K562 (cell line): Measurements from ENCODE around the gene COBLL1. TPM values are rescaled to one million over a fixed set of nuclear protein-coding genes. Genes with fewer than 3 reads are reported as not detected.

Source experiments
- ATAC-seq: fragments of 200-7000 bp; cut with Tn5 transposase; 3 replicates; pipeline ENCODE4 v1.9.1; 2020; ENCODE audit warnings: moderate library complexity
- BruUV-seq: library from RNA; stranded (reverse); fragments of 400-500 nt; replicated peaks from 2 replicates; lab custom pipeline; 2021; lab: Mats Ljungman, UMichigan
- CTCF ChIA-PET: fragments of 300-600 bp; formaldehyde crosslinking; extraction: SDS; loops from one replicate; lab custom pipeline; 2021; ENCODE audit warnings: low intra/inter-chr PET ratio; lab: Yijun Ruan, JAX
- POLR2A ChIA-PET: fragments of 300-600, 350-650 bp; sonication (Branson Sonifier 250); formaldehyde crosslinking; extraction: SDS; loops from one replicate; lab custom pipeline; 2021; ENCODE audit warnings: antibody characterized with exemption, inconsistent platforms; lab: Yijun Ruan, JAX
- DNase-seq, 4 experiments: peaks; one replicate each; pipeline versions ENCODE4 v3.0.0 to v3.0.0-alpha.2; 2011 to 2018; ENCODE audit warnings: low spot score in 3 of 4, mixed read lengths in 3 of 4; ENCODE audit errors: extremely low read depth in 1 of 4
- FAIRE-seq: peaks from 2 replicates; lab custom pipeline; 2011; peaks lifted over from hg19 to GRCh38; lab: Jason Lieb, UNC
- H2AFZ ChIP-seq: 2 replicates; pipeline ENCODE4 v1.6.0; 2011; ENCODE audit warnings: low read depth, low read length, control low read depth, inconsistent platforms
- H3K27ac ChIP-seq: fragments of 200-600 bp; 3 replicates; pipeline ENCODE4 v1.8.0; 2011; ENCODE audit warnings: low read depth, mild to moderate bottlenecking, control low read depth, inconsistent platforms, low read length, moderate library complexity, mixed read lengths; ENCODE audit errors: extremely low read depth
- H3K27me3 ChIP-seq, 2 experiments: fragments of 300-600 bp in 1 of 2; 2 replicates in 1 of 2; 3 replicates in 1 of 2; pipeline versions ENCODE4 v1.6.0 to v1.8.0; 2011; ENCODE audit warnings: inconsistent platforms in 2 of 2, low read length in 2 of 2, mild to moderate bottlenecking in 1 of 2, mixed read lengths in 1 of 2, moderate library complexity in 1 of 2; ENCODE audit not compliant: control insufficient read depth in 2 of 2, insufficient read depth in 2 of 2
- H3K36me3 ChIP-seq: fragments of 300-600 bp; 3 replicates; pipeline ENCODE4 v1.8.0; 2011; ENCODE audit warnings: mild to moderate bottlenecking, low read length, inconsistent platforms; ENCODE audit not compliant: control insufficient read depth, insufficient read depth
- H3K4me1 ChIP-seq, 2 experiments: fragments of 200-600 bp in 1 of 2; replicated peaks in 1 of 2; 2 replicates in 1 of 2; 3 replicates in 1 of 2; pipeline versions ENCODE4 v1.5.1 to v1.8.0; 2011; ENCODE audit warnings: inconsistent platforms in 2 of 2, low read length in 2 of 2, mild to moderate bottlenecking in 1 of 2, mixed read lengths in 1 of 2, moderate library complexity in 1 of 2; ENCODE audit not compliant: control insufficient read depth in 2 of 2, insufficient read depth in 2 of 2
- H3K4me2 ChIP-seq: 2 replicates; pipeline ENCODE4 v1.6.1; 2011; ENCODE audit warnings: low read length, control low read depth, inconsistent platforms, mixed read lengths; ENCODE audit not compliant: insufficient read depth
- H3K4me3 ChIP-seq: fragments of 200-600 bp; sonication (generic), shearing (Covaris generic); 2 replicates; pipeline ENCODE4 v1.5.1; 2016; ENCODE audit warnings: control low read depth, inconsistent platforms
- H3K79me2 ChIP-seq: fragments of 200-600 bp; 3 replicates; pipeline ENCODE4 v1.8.0; 2011; ENCODE audit warnings: low read length, inconsistent platforms; ENCODE audit not compliant: control insufficient read depth, insufficient read depth
- H3K9ac ChIP-seq, 2 experiments: 2 replicates each; pipeline versions ENCODE4 v1.6.0 to v1.6.1; 2011; ENCODE audit warnings: low read depth in 2 of 2, low read length in 2 of 2, control low read depth in 1 of 2, inconsistent platforms in 1 of 2, mild to moderate bottlenecking in 1 of 2, mixed read lengths in 1 of 2; ENCODE audit not compliant: insufficient read depth in 1 of 2
- H3K9me1 ChIP-seq: one replicate; pipeline ENCODE4 v1.6.0; 2011; ENCODE audit warnings: inconsistent platforms, mild to moderate bottlenecking, low read length, moderate library complexity; ENCODE audit not compliant: control insufficient read depth, insufficient read depth
- H3K9me3 ChIP-seq: replicated peaks from 2 replicates; pipeline ENCODE4 v1.5.1; 2011; ENCODE audit warnings: low read depth, low read length, inconsistent platforms; ENCODE audit not compliant: control insufficient read depth, insufficient read depth
- H4K20me1 ChIP-seq: replicated peaks from 2 replicates; pipeline ENCODE4 v1.6.1; 2011; ENCODE audit warnings: low read length, inconsistent platforms, mixed read lengths; ENCODE audit not compliant: control insufficient read depth, insufficient read depth
- ARID3A ChIP-seq: IDR thresholded peaks from 2 replicates; pipeline ENCODE4 v1.6.1; 2012; ENCODE audit warnings: low read depth, low read length, improper control_type of control experiment, borderline replicate concordance
- ATF1 ChIP-seq, 2 experiments: fragments of 450-650 bp in 1 of 2; IDR thresholded peaks; 2 replicates each; pipeline ENCODE4 v1.6.1; 2016; ENCODE audit warnings: missing compliant biosample characterization in 1 of 2, missing genetic modification characterization in 1 of 2
- DLX4 ChIP-seq: fragments of 250-450 bp; sonication (Bioruptor Pico); IDR thresholded peaks from 2 replicates; pipeline ENCODE4 v1.6.1; 2021; ENCODE audit warnings: mild to moderate bottlenecking
- E2F5 ChIP-seq: sonication (generic); formaldehyde crosslinking; IDR thresholded peaks from 2 replicates; pipeline ENCODE4 v1.8.0; 2022; ENCODE audit warnings: mild to moderate bottlenecking, missing genetic modification reagents
- KAT2B ChIP-seq: IDR thresholded peaks from one replicate; pipeline ENCODE4 v1.6.1; 2012; ENCODE audit warnings: low read depth, mild to moderate bottlenecking, control low read depth, inconsistent platforms, low read length, moderate library complexity
- MLLT1 ChIP-seq, 2 experiments: fragments of 450-650 bp; IDR thresholded peaks; 2 replicates each; pipeline ENCODE4 v1.6.1; 2016
- MNT ChIP-seq, 2 experiments: fragments of 450-650 bp; conservative IDR thresholded peaks; 2 replicates each; pipeline ENCODE4 v1.6.1; 2017; ENCODE audit warnings: mild to moderate bottlenecking in 2 of 2, moderate library complexity in 2 of 2
- PPARD ChIP-seq: fragments of 250-450 bp; sonication (Bioruptor Pico); IDR thresholded peaks from 2 replicates; pipeline ENCODE4 v1.8.0; 2022; ENCODE audit warnings: inconsistent platforms, mild to moderate bottlenecking, moderate library complexity
- SMARCE1 ChIP-seq: fragments of 450-650 bp; IDR thresholded peaks from 2 replicates; pipeline ENCODE4 v1.7.1; 2016; ENCODE audit warnings: mild to moderate bottlenecking
- TSC22D4 ChIP-seq: fragments of 450-650 bp; IDR thresholded peaks from 2 replicates; pipeline ENCODE4 v1.6.1; 2016; ENCODE audit warnings: missing genetic modification characterization, missing biosample characterization, control low read depth
- ZKSCAN3 ChIP-seq: fragments of 250-450 bp; sonication (Bioruptor Pico); IDR thresholded peaks from 2 replicates; pipeline ENCODE4 v1.4.0; 2020
- ZNF592 ChIP-seq: fragments of 450-650 bp; IDR thresholded peaks from 2 replicates; pipeline ENCODE4 v1.6.1; 2017; ENCODE audit warnings: antibody characterized with exemption, mild to moderate bottlenecking
- WGBS: fragments of 100-300 bp; shearing (Covaris generic); methylation state at CpG from one replicate; pipeline ENCODE4 v1.1.6; 2016; ENCODE audit warnings: low coverage, mixed read lengths; ENCODE audit not compliant: insufficient coverage; ENCODE audit errors: missing lambda C conversion rate; 5-methylcytosine and 5-hydroxymethylcytosine counted together
- in situ Hi-C: fragments of 300-500 bp; cut with MboI; formaldehyde crosslinking; loops from 4 replicates; pipeline ENCODE4 v1.15.0; 2018; ENCODE audit warnings: inconsistent platforms, mixed read lengths
- intact Hi-C: fragments of 100-400 bp; cut with micrococcal nuclease; formaldehyde crosslinking; loops from 2 replicates; pipeline ENCODE4 v1.14.2; 2022
- polyA plus RNA-seq, 8 experiments: library from polyadenylated mRNA; depleted of rRNA in 4 of 8; stranded (reverse) in 5 of 8; unstranded in 3 of 8; fragments of >200 nt; fragmentation: Nextera tagmentation in 2 of 8; fragmentation: Illumina TruSeq in 1 of 8; extraction: Ambion mirVana in 2 of 8; extraction: Trizol in 1 of 8; gene quantifications; 2 replicates each; pipeline versions ENCODE4 v1.2.1 to v1.2.3, GENCODE V29; 2011 to 2014; ENCODE audit warnings: inconsistent platforms in 1 of 8, missing spikeins in 1 of 8
- total RNA-seq, 7 experiments: library from RNA; depleted of rRNA in 6 of 7; stranded (reverse); fragments of >200 nt in 6 of 7; fragmentation: Illumina TruSeq in 2 of 7; extraction: Trizol in 2 of 7; gene quantifications; 2 replicates each; pipeline versions ENCODE4 v1.2.1 to v1.2.3, GENCODE V29; 2011 to 2021; ENCODE audit warnings: low replicate concordance in 1 of 7

The COBLL1 gene
- total and polyA plus RNA-seq, 9 of the 15 experiments (the other 6 are each of a cell fraction or from before 2014, with no cell fraction given) = 0.07 to 1.6 (median 0.71) TPM

GRCh38 chr2:164662066-164662465 is 179.6 kb downstream of the COBLL1 start:
- Histone ChIP-seq H3K9ac (no peak overlapping the region), H3K4me2 (no peak overlapping the region), H3K36me3 (no peaks in the 10 kb centered on the region), H3K9me1 (no peaks in the 10 kb centered on the region), H3K27me3 (no peaks in the 10 kb centered on the region), H2AFZ (no peak overlapping the region), H4K20me1 (no peaks in the 10 kb centered on the region), H3K9me3 (no peaks in the 10 kb centered on the region; the same call in none of the 2 replicates), H3K4me1 (no peaks in the 10 kb centered on the region), H3K4me3 (no peak overlapping the region), H3K27ac (no peak overlapping the region), H3K79me2 (no peaks in the 10 kb centered on the region)
- intact Hi-C loops = no loop called here
- no peak for TF ChIP-seq ATF1 (CRISPR knock-in tag; IDR thresholded peaks at IDR 0.05)
- TF ChIP-seq ATF1 (tag; IDR thresholded peaks at IDR 0.05) = no peak
- TF ChIP-seq ARID3A = no peak
- no peak for TF ChIP-seq ZKSCAN3 (CRISPR knock-in tag)
- no peak for TF ChIP-seq MLLT1 (IDR thresholded peaks at IDR 0.05)
- TF ChIP-seq MNT (conservative IDR thresholded peaks at IDR 0.05) = no peak
- no peak for TF ChIP-seq PPARD
- TF ChIP-seq SMARCE1 = no peak
- no peak for TF ChIP-seq KAT2B
- TF ChIP-seq DLX4 = no peak
- no peak for TF ChIP-seq E2F5 (CRISPR knock-in tag)
- TF ChIP-seq ZNF592 = no peak
- no peak for TF ChIP-seq TSC22D4 (tag)
- ChIA-PET CTCF (no interaction called here), POLR2A (no interaction called here)
- WGBS = 0% methylated on average over 1 of the region's 1 CpG
- in situ Hi-C loops = no loop called here
- no peak for DNase-seq
- no TSS peak for BruUV-seq
- peak; percentile 23 for FAIRE-seq
- ATAC-seq = no peak
